HG03159 (cell line): Measurements from ENCODE around the gene OR8U1.
"Not testable (repeated sequence)": the region's sequence is repeated elsewhere in the genome, so short reads cannot be mapped to it uniquely, and the experiment has no call there.

ENCODE experiments used
- ATAC-seq: cut with Tn5 transposase; IDR thresholded peaks from one replicate; pipeline ENCODE4 v1.9.1; 2021; ENCODE audit warnings: mild to moderate bottlenecking, moderate library complexity; ENCODE audit not compliant: unreplicated experiment

The OR8U1 gene

DNA sequence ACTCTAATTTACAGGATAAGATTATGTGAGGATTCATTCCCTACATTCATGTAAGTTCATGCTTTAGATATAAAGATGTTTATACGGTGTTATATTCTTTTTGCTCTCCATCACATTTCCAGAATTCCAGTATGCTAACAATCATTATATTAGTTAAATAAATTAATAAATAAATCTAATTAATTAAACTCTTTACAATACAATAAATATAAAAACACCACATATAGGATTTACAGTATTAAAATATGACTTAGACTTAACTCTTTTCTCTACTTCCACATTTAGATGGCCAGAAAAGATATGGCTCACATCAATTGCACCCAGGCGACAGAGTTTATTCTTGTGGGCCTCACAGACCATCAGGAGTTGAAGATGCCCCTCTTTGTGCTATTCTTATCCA, at the start of gene OR8U1:
OR8U1 (plus strand) TSS at position 301 of the 400 bp plus-strand sequence; CDS start at position 301, 0 bp downstream.
- ATAC-seq, result no peak

DNA sequence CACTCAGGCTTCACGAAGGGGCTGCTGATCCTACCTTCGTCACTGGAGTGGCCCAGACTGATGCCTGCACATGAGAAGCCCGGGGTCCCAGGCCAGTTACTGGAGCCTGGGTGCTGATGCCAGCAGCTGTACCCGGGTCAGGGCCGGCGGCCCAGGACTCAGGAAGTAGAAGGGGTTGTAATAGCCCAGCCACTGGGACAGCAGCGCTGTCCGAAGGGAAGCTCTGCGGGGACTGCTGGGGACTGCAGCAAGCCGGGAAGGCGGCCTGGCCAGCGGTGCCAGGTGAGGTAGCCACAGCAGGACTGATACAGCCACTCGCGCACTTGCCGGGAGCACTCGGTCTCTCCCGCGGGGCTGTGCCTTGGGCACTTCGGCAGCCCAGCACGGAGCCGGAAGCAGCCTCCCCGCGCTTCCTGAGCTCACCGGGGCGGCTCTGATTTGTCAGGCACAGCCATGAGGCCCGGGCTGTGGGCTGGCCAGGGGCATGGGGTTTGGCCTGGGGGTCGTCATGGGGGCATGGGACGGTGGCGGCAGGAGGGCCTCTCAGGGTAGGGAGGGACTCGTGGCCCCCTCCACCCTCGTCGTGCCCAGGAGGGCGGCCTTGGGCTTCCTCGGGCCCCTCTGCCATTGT, 43.4 kb upstream of the OR8U1 start:
- ATAC-seq, result no peak

DNA sequence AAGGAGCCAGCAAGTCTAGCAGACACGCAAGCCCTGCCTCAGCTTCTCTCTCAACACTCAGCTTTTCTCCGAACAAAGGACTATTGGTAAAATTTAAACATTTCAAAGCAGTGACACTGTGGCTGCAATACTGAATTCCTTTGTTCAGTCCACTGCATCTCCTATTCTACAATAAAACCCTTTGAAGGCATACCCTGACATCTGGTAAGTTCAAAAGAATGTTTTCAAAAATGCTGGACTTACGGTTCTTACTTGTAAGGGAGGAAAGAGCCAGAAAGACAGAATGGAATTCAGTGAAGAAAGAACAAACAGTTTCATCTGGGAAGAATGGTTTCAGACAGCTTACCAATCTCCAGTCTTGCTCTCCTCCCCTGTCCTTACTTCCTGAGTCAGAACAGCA, 42.3 kb upstream of the OR8U1 start:
- no peak for ATAC-seq

DNA sequence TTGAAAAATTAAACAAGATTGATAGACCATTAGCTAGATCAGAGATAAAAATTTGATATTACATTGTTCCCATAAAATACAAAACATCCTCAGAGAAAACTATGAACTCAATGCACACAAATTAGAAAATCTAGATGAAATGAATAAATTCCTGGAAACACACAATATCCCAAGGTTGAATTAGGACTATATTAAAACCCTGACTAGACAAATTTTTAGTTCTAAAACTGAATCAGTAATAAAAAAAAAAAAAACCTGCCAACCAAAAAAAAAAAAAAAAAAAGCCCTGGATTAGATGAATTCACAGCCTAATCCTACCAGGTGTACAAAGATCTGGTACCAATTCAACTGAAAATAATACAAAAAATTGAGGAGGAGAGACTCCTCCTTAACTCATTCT, 35.1 kb upstream of the OR8U1 start:
- ATAC-seq, result no peak

GRCh38 chr11:56345739-56346138, 29.7 kb upstream of the OR8U1 start, which contains the start of gene OR8K1:
OR8K1 (plus strand) TSS chr11:56346039; CDS start chr11:56346039, 0 bp downstream.
- ATAC-seq, result no peak

- ATAC-seq, result no peak
These were observed 21.4 kb upstream of the OR8U1 start, which contains the start of gene OR8J1 for GRCh38 chr11:56353991-56354390. OR8J1 (plus strand) TSS chr11:56354291; CDS start chr11:56360247, 5,956 bp downstream.

GRCh38 chr11:56380120-56380519, 4.7 kb downstream of the OR8U1 start:
- no peak for ATAC-seq

- ATAC-seq, result no peak
These were observed 19.0 kb downstream of the OR8U1 start for GRCh38 chr11:56394381-56394780.

DNA sequence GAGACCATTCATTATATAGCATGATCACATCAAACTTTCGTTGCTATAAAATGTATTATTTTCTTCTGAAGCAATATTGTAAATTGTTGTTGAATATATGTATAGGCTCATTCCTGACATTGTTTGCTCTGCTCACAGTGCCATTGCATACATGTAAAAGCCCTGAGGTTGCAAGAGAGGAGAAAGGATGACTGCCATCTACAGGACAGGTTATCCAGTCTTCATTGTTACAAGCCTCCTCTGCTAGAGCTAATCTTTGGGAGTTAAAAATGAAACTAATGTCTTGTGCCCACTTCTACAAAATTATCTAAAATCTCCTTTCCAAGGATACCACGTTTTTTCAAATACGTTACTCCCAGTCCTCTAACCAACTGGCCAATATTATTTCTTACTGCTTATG, 20.6 kb downstream of the OR8U1 start:
- no peak for ATAC-seq

DNA sequence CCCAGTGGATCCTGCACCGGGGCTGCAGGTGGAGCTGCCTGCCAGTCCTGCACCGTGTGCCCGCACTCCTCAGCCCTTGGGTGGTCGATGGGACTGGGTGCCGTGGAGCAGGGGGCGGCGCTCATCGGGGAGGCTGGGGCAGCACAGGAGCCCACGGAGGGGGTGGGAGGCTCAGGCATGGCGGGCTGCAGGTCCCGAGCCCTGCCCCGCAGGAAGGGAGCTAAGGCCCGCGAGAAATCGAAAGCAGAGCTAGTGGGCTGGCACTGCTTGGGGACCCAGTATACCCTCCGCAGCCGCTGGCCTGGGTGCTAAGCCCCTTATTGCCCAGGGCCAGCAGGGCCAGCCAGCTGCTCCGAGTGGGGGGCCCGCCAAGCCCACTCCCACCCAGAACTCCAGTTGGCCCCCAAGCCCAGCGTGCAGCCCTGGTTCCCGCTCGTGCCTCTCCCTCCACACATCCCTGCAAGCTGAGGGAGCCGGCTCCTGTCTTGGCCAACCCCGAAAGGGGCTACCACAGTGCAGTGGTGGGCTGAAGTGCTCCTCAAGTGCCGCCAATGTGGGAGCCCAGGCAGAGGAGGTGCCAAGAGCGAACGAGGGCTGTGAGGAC, 26.5 kb downstream of the OR8U1 start:
- ATAC-seq, result not testable (repeated sequence)

DNA sequence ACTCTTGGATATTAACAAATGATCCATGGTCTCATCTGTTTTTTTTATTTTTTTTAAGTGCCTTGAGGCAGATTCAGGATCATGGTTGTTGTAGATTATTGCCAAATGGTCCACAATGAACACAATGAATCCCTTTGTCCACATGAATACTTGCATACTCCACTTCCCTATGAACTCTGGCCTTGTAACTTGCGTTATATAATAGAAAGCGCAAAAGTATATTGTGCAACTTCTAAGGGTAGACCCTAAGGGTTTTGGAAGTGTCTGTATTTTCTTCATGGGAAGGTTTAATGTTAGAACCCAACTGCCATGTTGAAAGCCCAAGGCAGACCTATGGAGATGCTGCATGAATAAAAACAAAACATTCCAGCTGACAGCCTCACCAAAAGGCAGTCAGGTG, 29.0 kb downstream of the OR8U1 start:
- no peak for ATAC-seq

DNA sequence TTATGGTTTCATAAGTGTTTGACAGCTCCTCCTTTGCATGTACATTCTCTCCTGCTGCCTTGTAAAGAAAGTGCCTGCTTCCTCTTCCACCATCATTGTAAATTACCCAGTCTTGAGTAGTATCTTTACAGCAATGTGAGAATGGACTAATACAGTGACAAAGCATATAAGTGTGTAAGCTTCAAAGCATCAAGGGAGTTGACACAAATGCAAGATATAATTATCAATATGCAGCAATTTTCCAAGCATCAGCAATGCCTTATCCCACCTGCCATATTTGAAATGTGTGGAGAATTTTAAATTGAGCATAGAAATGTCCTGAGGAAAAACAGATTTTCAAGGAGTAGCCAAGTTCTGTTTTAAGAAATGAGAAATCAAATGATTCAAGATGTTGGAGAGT, 35.4 kb downstream of the OR8U1 start:
- ATAC-seq, result no peak

DNA sequence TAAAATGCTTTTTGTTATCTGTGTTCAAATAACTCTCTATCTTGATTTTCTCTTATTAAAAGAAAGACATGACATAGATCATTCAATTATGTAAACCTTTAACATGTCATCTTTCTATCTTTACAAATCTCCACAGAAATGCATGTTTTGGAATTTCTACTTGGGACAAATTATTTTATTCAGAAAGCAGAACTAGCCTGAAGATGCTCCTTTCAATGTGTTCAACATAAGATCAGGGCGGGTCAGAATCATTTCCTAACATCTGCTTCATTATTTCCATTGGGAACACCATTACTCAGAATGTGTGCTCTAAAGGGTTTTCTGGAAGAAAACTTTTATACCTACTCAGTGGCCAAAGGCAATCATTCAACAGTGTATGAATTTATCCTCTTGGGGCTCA, 37.0 kb downstream of the OR8U1 start, which contains the start of gene OR5AL1:
OR5AL1 (plus strand) TSS at position 301 of the 400 bp plus-strand sequence.
- ATAC-seq, result no peak
